GM12801 (cell line): Measurements from ENCODE around the gene OPN3.

ENCODE experiments used
- TF ChIP-seq, protein P1 (sequence below): IDR thresholded peaks from one replicate; pipeline ENCODE4 v1.5.1; 2011; ENCODE audit warnings: control low read depth; ENCODE audit not compliant: insufficient read length; ENCODE audit errors: extremely low read depth

Gene OPN3

DNA sequence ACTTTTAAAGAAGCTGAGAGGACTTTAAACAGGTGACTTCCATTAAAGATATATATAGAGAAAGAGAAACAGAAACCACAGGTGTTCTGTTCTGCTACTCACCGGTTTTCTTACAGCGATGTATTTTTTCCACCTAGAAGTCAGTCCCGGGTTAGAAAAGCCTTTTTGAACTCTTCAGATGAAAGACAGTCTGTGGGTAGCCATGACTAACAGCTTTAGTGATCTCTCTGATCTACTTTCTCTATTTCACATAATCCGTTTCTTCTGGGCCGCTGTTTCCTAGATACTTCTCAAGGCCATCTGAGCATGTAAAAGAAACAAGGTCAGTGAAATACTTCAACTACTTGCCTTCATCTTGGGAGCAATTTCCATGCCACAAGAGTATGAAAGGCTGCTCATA is 37.0 kb upstream of the OPN3 start:
- TF ChIP-seq, protein P1, sequence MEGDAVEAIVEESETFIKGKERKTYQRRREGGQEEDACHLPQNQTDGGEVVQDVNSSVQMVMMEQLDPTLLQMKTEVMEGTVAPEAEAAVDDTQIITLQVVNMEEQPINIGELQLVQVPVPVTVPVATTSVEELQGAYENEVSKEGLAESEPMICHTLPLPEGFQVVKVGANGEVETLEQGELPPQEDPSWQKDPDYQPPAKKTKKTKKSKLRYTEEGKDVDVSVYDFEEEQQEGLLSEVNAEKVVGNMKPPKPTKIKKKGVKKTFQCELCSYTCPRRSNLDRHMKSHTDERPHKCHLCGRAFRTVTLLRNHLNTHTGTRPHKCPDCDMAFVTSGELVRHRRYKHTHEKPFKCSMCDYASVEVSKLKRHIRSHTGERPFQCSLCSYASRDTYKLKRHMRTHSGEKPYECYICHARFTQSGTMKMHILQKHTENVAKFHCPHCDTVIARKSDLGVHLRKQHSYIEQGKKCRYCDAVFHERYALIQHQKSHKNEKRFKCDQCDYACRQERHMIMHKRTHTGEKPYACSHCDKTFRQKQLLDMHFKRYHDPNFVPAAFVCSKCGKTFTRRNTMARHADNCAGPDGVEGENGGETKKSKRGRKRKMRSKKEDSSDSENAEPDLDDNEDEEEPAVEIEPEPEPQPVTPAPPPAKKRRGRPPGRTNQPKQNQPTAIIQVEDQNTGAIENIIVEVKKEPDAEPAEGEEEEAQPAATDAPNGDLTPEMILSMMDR = no peak

DNA sequence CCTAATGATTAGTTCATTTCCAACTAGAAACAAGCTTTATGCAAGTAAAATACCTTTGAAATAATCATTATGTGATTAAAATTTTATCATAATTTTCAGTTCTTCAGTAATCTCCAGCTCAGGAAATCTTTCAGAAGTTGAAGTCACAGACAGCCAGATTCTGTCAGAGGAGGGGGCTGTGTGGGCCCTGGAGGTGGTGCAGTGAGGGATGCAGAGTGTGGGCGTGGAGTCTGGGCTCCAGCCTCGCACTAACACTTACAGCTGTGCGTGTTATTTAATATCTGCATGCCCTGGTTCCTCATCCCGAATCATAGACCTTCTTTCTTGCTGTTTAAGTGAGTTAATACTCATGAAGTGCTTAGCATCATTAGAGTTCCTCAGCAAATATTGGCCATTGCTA is 35.8 kb upstream of the OPN3 start:
- TF ChIP-seq, protein P1 = no peak

DNA sequence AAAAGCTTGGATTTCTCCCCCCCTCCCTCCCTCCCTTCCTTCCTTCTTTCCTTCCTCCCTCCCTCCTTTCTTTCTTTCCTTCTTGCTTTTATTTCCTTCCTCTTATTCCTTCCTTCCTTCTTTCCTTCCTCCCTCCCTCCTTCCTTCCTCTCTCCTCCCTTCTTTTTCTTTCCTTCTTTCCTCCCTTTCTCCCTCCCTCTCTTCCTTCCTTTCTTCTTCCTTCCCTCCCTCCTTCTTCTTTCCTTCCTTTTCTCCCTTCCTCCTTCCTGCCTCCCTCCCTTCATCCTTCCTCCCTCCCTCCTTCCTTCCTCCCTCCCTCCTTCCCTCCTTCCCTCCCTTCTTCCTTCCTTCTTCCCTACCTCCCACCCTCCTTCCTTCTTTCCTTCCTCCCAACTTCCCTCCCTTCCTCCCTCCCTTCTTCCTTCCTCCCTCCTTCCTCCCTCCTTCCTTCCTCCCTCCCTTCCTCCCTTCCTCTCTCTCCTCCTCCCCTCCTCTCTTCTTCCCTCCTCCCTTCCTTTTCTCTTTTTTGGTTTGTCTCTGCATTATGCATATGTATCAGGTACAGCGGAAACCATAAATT is 34.7 kb upstream of the OPN3 start:
- TF ChIP-seq, protein P1 = no peak

DNA sequence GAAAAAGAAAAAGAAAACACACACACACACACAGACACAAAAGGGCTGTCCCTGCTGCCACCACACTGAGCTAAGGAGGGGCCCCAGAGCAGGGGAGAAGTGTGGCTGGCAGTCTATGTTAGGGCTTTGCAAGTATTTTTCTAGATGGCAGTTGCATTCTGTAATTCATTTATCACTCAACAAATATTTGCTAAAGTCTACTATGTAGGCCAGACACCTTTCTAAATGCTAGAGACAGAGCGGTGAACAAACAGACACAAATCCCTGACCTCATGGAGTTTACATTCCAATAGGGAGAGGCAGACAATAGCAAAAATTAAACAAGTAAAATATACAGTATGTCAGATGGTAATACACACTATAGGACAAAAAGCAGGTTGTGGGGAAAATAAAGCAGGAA is 32.1 kb upstream of the OPN3 start:
- TF ChIP-seq, protein P1 = no peak

DNA sequence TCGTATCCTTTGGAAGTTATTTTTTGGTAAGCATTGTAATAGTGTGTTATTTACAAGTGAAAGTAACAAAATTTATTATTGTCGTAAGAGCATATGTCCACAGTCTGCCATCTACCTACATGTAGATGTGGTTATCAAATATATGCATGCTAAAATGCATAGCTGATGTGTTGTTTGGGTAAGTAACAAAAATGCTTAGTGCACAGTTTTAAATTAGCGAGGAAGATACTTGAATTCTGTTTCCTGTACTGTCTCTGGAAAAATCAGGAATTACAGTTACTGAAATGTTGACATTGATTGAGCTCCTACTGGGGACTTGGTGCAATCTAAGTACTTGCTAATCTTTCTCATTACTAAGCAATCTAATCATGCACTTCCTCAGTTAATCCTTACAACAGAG is 26.2 kb upstream of the OPN3 start:
- TF ChIP-seq, protein P1 = no peak

DNA sequence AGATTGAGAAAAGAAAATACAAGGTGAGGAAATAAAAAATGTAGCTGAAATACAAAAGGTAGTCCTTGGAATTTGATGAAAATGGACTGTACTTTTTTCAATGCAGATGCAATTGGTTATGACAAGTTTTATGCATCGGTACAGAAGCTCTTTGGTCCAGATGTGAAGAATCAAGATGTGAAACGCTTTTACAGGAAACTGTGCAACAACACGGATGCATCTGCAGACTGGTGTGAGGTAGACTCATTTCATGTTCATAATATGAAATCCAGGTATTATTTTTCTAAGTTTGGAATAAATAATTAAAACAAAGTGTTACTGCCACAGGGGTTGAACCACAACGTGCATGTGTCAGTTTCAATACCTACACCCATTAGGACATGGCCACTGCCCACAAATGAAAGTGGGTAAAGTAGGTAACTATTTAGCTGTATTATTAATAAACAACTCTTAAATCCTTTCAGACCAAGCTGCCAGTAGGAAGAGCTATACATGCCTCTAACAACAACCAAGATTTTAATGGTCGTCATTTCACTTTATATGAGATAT is 20.3 kb upstream of the OPN3 start:
- TF ChIP-seq, protein P1 = no peak

DNA sequence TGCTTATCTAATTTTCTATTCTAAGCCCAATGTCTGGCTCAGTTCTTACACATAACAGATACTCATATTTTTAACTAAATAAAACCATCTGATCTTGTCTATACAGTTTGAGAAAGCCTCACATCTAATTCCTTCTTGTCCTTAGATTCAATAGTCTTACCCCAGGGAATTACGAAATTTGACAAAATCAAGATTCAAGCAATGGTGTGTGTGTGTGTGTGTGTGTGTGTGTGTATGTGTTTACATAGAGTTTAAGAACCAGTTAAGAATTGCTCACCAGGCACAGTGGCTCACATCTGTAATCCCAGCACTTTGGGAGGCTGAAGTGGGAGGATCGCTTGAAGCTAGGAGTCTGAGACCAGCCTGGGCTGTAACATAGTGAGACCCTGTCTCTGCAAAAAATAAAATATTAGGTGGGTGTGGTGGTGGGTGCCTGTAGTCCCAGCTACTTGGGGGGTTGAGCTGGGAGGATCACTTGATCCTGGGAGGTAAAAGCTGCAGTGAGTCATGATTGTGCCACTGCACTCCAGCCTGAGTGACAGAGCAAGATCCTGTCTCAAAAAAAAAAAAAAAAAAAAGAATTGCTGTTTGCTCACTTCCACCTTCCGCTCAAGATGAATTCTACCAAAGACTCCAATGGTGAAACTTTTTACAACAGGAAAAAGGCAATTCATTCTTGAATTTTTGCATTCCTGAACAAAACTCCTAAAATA is 18.1 kb upstream of the OPN3 start:
- TF ChIP-seq, protein P1 = no peak
